HG03575 (cell line): ENCODE results near the gene C11orf21.
"Not testable (repeated sequence)": the region's sequence is repeated elsewhere in the genome, so short reads cannot be mapped to it uniquely, and the experiment has no call there.

Experiments used
- ATAC-seq: cut with Tn5 transposase; IDR thresholded peaks from one replicate; pipeline ENCODE4 v1.9.1; 2021; ENCODE audit not compliant: unreplicated experiment, insufficient number of reproducible peaks, low FRiP score; ENCODE audit errors: extremely low read depth

Gene C11orf21

DNA sequence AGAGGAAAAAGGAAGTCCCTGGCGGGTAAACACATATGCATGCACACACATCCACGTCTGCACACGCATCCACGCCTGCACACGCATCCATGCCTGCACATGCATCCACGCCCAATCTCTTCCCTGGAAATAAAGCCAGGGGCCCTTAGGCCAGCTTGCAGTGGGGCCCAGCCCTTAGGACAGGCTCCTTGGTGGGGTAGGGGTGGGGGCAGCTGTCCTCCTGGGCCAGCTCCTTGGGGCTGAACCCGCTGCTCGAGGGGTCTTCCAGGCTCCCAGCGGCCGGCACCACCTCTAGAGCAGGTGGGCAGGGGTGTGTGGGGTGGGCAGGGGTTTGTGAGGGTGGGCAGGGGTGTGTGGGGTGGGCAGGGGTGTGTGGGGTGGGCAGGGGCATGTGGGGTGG is 1.9 kb downstream of the C11orf21 start:
- ATAC-seq: no peak

DNA sequence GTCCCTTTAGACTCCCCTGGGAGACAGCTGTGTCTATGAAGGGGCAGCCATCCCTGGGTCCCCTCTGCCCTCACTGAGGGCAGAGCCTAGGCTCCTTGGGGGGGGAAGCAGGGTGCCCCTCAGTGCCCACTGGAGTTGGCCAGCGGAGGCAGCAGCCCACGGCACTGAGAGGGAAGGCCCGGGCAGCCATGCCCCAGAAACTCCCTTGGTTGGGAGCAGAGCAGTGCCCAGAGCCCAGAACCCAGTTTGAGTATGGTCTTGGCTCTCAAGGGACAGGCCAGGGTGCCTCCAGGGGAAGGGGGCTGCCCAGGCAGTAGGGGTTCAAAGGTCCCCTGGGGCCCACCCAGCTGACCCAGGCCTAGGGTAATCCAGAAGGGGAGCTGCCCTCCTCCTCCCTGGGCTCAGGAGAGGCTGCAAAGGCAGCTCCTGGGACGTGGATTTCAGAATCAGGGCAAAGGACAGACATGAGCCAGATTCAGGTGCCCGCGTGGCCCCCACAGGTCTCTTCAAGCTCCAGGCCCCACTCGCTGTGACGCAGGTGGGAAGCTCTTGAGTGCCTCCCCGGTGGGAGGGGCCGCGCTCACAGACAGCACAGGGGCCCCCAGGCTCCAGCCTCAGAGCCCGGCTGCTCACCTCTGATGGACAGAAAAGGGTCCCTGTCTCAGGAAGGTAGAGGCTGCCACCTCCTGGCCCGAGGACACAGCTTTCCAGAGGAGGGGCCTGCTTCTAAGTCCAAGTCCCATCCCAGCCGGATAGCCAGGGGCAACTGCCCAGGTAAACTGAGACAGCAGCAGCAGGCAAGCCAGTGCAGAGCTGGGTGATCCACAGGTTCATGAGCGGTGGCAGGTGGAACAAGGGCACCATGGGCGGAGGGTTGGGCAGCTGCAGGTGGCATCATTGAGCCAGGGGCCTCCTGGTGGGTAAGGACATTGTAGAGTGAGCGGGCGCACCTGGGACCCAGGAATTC is 2.6 kb downstream of the C11orf21 start:
- ATAC-seq: no peak

DNA sequence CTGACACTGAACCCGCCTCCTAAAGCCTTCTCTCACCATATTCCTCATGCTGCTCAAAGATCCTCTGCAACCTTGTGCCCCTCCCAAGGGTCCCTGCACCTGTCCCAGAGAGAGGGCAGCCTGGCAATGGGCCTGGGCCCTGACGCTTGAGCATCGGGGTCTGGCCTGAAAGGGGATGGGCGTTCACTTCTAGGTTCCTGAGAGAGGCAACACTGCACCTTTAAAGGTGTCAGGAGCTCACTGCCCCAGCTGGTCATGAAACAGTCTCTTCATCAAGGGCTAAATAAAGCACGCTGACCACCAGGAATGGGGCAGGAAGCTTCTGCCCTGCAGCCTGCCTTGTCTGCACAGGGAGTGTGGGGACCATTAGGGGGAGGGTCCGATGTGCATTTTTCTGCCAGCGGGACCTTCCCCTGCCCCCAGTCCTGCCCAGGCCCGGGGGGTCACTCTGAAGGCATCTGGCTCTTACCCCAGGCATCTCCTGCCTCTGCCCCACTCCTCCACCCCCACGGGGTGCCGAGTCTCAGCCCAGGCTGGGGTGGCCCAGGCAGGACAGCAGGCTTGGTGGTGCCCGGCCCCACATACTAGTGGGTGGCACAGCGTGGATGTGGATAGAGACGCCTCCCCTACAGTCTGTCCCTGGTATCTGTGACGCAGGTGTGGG is 3.5 kb downstream of the C11orf21 start:
- no peak for ATAC-seq

DNA sequence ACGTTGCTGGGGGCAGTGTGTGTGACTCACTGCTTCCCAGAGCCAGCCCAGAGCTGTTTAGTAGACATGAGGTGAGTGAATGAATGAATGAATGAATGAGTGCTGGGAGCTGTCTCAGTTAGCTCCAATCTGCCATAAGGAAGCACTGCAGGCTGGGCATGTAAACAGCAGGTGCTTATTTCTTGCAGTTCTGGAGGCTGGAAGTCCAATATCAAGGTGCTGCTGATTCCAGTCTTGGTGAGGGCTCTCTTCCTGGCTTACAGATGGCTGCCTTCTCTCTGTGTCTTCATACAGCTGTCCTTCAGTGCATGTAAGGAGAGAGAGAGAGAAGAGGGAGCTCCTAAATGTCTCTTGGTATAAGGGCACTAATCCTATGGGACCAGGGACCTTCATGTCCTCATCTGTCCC is 4.1 kb downstream of the C11orf21 start:
- no peak for ATAC-seq

DNA sequence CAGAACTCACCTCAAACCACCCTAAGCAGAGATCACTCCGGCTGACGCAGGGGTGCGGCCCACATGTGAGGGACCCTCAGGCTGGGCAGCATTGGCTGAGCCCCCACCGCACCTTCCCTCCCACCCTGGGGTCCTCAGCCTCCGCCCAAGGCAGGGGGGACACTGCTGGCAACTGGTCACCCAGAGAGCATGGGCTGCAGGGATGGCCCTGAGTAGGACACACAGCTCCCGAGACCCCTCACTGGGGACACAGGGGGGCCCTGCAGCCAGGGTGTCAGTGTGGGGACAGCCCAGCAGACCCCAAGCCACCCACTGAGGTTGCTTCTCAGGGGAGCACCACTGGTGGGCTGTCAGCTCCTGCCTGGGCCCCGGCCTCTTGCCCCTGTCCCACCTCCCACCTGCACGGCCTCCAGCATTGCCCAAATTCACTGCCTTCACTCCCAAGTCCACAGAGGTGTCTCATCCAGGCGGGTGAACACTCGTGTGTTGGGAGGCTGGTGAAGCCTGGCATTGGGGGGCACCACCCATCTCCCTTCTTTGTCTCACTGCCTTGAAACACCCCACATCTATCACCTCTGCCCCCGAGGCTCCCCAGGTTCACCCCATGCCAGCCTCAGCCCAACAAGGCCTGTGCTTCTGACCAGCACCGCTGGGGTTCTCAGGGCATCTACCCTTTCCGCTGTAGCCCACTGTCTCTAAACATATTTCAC is 4.7 kb downstream of the C11orf21 start:
- no peak for ATAC-seq

DNA sequence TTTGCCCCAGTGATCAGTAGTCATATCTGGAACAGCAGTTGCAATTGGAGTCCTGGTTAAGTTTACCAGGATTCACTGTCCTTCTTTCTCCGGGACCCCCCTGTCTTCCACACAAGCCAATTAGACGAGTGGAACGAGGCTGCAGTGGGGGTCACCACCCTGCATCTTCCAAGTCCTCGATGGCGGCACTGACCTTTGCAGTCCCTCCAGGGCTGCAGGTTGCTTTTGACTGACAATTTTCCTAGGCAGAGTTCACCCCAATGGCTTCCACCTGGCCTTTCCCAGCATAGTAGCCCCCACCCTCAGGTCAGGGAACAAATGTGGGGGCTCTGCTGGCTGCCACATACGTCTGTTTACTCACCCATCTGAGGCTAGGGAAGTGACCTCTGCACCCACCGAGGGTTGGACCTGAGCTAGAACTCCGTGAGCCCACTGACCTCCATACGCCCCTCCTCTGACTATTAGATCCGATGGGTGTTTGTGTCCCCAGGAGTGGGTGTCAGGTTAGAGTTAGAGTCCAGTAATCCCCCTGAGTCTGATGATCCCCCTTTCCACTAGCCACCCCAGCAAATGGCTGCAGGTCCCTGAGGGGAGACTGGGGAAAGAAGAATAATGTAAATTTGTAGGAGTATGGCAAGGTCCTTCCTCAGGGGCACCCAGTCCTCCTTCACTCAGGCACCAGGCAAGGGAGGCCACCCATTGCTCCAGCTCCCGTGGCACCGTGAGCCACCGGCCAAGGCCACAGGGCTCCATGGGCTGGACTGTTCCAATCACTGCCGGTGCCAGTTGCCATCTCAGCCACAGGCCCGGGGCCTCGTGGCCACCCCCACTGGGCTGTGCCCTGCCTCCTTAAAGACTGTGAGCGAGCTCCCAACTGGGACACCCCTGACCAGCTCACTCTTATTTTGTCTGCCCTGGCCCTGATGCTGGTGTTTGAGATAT is 5.5 kb downstream of the C11orf21 start:
- no peak for ATAC-seq

DNA sequence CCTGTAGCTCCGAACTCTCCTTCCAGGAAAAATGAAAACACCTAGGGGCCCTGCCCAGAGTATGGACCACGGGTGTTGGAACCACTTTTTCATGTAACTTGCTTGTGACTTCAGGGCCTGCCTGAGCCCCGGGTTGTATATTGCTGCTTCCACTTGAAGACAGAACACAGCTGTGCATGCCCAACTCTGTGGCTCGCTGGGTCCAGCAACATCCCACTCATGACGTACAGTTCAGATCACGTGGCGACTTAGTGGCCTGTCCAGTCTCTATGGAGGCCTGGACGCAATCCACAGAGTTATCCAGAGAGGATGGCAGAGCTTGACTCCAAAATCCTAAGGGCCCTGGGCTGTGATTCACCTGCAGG is 6.8 kb downstream of the C11orf21 start:
- no peak for ATAC-seq

DNA sequence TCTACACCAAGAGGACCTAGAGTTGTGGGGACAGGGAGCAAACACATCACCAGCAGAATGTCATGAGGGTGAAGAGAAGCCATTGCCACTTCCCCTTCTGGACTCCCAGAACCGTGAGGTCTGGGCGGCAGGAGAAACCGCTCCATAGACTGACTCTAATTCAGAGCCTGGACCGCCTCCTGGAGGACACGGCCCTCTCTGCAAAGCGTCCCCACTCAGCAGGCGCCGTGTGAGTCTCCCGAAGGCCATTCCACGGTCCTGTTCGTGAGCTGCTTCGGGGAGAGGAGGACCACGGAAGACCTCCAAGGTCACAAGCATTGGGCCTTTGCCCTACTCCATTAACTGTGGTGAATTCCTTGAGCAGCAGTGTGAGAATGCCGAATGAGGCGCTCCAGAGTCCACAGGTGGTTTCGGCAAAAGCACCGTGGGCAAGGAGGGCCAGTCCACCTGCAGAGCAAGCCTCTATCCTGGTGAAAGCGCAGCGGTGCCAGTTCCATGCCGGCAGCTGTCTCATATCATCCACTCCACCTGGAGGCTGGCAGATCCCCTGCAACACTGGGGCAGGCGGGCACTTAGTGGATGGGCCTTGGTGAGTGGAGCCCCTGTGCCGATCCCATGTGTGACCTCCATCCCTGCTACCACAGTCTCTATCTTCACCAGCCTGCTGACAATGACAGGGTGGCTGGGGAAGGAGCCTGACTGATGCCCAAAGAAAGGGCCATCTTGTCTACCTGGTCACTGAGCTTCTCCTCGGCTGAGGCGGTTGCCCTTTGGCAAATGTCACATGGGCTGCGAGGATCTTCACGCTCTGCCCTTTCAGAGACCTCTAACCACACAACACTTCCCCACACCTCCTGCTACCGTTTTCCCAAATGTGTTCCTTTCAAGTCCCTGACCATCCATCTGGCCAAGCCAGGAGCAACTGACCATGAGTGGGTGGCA is 7.5 kb downstream of the C11orf21 start:
- no peak for ATAC-seq

DNA sequence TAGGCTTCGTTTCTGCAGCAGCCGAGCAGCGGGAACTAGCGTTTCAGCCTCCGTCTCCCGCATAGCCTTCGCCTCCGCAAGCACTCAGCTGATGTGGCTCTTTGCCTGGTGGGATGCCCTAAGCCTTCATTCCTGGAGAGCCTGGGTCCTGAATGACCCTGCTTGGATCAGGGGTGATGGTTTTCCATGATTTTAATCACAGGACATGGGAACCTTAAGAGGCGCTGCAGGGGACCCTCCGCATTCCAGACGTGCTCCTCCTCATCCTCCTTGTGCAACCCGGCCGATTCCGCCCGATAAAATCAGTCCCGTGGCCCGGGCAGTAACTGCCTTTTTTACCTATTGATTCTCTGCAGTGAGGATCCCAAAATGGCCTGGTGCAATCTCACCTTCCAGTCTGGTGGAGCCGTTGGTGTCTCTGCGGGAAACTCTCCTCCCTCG is 8.2 kb downstream of the C11orf21 start:
- ATAC-seq: no peak

DNA sequence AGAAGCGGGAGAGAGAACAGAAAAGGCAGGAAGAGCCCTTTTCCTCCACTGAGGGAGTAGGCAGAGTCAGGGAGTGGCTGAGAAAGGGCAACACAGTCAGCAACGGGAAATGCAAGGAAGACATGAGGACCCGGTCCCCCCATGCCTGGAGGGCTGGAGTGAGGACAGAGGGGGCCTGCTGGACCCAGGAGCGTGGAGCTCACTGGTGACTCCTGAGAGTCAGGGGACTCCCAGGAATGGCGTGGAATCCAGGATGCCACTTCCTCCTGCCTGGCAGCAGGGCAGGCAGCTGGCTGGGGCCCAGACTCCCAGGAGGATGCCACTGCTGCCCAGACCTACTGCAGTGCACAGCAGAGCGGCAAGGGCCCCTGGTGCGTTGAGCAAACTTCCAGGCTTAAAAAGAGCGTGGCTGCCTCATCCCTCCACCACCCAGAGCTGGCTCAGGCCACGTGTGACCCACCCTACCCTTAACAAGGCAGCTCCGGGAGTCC is 11.3 kb downstream of the C11orf21 start:
- no peak for ATAC-seq

DNA sequence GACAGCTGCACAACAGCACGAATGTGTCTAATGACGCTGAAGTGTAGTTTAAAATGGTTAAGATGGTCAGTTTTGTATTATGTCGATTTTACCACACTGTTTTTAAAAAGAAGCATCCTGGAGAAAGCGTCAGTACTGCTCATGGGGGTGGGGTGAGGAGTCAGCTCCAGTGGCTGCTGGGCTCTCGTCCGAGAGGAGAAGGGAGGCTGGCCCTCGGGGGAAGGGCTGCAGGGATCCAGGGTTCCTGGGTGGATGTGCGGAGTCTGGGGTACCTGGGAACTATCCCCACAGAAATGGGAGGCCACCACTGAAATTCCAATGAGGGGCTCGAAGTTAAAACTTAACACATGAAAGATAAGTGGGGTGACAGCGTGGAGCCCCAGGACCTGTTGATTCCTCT is 11.9 kb downstream of the C11orf21 start:
- ATAC-seq: no peak

DNA sequence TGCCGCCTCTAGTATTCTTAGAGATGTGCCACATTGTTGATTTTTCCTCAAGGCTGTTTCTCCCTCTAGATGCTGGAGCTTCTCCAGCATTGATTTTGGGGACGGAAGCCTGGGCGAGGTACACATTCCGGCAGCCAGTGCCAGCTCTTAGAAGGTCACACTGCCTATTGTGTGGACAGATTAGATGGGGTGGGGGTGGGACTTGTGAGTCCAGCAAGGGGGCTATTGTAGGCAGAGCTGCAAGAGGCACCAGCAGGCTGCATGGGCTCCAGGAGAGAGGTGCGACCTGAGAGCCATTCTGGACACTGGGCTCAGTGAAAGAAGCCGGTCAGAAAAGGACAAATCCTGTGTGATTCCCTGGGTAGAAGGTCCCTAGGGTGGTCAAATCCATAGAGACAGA is 12.4 kb downstream of the C11orf21 start:
- no peak for ATAC-seq

DNA sequence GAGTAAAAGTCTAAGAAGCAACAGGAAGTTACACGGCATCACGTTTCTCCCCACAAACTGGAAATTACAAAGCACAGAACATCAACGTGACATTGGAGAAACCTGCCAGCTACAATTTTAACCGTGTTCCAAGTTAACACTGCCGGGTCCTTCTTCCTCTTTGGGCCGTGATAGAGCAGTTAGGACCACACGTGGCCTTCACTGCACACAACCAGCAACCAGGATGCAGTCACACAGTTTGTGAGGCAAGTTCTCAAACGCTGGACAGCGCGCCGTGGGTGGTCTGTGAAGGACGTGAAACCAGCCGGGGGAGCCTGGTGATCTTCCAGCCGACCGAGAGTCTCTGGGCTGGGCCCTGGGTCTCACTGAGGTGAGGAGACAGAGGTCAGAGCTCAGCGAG is 14.6 kb downstream of the C11orf21 start:
- ATAC-seq: no peak

DNA sequence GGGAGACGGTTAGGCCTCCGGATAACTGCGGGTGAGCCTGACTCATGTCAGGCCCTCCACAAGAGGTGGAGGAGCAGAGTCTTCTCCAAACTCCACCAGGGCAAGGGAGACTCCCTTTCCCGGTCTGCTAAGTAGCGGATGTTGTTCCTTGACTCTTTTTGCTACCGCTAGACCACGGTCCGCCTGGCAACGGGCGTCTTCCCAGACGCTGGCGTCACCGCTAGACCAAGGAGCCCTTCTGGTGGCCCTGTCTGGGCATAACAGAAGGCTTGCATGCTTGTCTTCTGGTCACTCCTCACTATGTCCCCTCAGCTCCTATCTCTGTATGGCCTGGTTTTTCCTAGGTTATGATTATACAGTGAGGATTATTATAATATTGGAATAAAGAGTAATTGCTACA is 15.4 kb downstream of the C11orf21 start:
- not testable (repeated sequence) for ATAC-seq

DNA sequence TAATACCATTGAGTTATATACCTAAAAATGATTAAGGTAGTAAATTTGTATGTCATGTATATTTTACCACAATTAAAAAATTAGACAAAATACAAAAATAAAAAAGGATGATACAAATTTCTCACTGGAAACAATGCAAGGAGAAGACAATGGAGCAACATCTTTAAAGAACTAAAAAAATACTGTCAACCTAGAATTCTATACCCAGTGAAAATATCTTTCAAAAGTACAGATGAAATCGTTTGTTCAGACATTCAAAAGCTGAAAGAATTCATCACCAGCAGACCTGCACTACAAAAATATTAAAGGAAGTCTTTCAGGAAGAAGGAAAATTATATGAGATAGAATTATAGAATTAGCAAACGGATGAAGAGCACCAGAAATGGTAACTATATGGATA is 21.5 kb downstream of the C11orf21 start:
- no peak for ATAC-seq

DNA sequence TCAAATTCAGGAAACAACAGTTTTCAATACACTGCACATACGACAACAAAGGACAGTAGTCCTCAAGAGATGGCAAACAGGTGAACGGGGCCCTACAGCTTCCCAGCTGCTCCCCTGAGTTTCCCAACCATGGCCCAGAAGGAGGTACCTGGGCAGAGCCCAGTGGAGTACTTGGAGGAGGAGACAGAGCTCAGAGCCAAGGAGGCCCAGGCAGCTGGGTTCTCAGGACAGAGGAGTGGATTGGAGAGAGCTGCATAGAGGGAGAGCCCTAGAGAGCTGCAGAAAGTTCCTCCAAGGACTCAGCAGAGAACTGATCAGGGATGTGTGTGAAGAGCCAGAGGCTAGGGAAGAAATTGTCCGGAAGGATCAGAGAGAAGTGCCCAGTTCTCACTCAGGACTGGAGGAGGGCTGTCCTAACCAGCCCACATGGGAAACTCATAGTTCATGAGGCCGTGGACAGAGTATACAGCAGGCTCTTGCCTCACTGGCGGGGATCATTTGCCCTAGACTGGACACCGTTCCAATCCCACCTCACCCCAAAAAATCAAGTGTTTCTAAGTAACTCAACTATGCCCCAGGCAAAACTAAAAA is 23.7 kb downstream of the C11orf21 start:
- ATAC-seq: no peak

DNA sequence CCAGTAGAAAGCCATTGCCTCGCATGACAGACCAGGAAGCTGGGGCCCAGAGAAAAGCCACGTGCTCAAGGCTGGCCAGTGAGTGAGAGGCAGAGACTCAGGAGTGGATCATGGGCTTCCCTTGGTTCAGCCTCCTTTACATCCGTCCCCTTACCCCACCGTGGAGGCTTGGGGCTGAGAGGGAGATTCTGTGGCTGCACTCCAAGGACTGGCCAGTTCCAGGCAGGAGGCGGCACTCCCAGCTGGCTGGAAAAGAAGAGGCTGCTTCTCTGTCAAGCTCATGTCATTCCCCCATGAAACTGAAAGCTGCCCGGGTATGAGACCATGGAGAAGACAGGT is 24.7 kb downstream of the C11orf21 start:
- no peak for ATAC-seq
